Measurements from ENCODE around the gene PROM2. TPM values are rescaled to one million over a fixed set of nuclear protein-coding genes. Genes with fewer than 3 reads are reported as not detected.

PROM2 gene
- polyA plus RNA-seq, 4 donors = 26.7 to 51.8 (median 33.6) TPM

DNA sequence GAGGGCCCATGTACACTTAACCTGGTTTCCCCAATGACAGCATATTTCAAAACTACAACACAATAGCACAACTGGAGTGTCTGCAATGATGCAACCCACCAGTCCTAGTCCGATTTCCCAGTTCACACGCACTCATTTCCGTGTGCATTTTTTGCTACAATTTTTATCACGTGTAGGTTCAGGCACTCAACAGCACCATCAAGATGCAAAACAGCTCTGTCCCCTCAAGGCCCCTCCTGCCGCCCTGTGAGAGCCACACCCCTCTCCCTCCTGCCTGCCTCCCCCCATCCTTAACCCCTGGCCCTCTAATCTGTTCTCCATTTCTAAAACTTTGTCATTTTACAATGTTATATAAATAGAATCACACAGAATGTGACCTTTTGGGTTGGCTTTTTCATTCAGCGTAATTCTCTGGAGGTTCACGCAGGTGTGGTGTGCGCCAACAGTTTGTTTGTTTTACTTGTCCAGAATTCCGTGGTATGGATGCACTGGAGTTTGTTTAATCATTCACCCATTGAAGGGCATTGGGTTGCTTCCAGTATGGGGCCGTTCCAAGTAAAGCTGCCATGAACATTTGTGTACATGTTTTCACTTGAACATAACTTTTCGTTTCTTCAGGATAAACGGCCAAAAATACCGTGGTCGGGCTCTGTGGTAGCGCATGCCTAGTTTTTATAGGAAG lies 31.3 kb downstream of the PROM2 start:
- DNase-seq (ENCODE audit: low read depth in 4 of 4, low spot score in 2 of 4) = no peak

DNA sequence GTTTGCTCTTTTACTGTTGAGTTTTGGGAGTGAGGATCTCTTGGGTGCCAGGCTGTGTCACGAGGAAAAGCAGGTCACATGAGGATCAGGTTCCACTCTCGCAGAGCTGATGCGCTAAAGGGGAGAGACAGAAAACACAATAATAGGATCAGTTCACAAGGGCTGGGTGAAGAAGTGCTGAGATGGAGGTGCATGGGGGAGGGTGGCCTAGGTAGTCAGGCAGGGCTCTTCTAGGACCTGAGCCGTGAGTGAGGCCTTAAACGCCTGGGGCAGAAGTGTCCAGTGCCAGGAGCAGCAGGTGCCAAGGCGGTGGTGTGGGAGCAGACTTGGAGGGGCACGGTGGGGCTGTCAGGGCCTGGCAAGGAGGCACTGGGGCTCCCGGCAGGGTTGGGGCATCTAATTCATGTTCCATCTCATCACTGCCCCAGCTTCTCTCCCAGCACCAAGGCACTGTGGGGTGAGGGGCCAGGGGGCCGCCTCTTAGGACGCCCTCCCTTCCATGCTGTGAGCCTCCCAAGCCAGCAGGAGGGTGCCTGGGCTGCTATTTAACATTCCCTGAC lies 32.2 kb downstream of the PROM2 start:
- DNase-seq (ENCODE audit: low read depth in 4 of 4, low spot score in 2 of 4) = no peak

DNA sequence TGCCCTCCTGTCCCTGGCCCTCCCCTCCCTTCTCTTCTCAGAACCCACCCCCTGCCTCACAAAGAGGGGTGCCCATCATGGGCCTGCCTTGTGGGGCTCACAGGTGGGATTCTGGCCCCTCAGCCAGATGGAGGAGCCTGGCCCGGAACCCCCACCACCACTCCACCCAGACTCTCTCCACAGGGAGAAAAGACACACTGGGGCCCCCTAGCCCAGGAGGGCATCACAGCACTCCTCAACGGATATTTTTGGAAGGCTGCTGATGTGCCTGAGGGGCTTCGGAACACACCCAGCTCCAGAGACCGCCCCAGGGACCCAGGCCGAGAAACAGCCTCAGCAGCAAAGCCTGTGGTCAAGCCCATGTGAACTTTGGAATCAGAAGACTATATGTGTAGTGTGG lies 32.8 kb downstream of the PROM2 start:
- no peak for DNase-seq (ENCODE audit: low read depth in 4 of 4, low spot score in 2 of 4)

DNA sequence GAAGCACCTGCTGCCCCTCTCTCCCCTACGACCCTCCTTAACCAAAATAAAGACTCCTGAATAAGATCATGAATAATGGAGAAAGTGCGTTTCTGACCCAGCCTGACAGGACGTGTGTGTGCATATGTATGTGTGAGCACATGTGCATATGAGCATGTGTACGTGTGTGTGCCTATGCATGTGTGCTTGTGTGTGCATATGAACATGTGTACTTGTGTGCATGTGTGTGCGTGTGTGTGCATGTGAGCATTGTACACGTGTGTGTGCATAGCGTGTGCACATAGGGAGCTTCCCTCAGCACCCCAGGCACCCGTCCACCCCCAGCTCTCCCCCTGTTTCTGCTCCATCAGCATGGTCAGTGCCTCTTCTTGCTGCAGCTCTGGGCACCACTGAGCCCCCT lies 33.6 kb downstream of the PROM2 start:
- no peak for DNase-seq (ENCODE audit: low read depth in 4 of 4, low spot score in 2 of 4)

DNA sequence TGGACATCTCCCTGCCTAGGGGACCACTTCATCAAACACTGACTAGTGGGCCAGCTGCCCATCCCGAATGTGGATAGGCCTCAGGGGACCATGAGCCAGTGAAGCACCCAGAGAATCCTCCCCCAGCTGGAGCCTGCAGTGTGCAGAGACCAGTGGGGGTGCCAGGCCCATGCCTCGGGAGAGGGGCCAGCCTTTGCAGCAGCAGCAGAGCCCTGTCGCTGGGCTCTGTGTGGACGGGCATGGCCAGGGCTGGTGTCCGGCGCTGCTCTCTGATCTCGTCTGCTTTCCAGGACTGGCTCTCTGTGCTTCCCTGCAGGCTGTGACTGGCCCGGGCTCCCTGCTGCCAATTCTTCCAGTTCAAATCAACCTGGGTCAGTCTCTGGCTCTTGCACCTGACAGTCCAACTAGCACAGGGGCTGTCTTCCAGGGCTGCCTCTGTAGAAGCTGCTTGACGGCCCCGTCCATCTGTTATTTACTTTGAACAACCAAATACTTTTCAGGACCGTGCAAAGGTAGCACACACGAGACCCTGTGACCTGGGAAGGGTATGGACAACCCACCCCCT lies 34.3 kb downstream of the PROM2 start:
- DNase-seq (ENCODE audit: low read depth in 4 of 4, low spot score in 2 of 4) = no peak

DNA sequence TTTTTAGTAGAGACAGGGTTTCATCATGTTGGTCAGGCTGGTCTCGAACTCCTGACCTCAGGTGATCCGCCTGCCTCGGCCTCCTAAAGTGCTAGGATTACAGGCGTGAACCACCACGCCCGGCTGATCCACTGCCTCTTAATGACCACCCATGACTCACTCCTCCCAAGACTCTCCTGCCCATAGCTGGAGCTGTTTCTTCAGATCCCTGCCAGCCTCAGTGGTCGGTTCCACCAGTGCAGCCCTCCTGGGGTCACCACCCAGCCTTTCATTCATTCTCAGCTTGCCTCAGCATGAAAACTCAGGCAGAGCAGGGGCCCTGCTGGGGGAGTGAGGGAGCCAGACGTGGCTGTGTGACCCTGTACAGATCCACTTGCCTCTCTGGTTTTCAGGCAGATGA lies 35.4 kb downstream of the PROM2 start:
- DNase-seq (ENCODE audit: low read depth in 4 of 4, low spot score in 2 of 4) = no peak

DNA sequence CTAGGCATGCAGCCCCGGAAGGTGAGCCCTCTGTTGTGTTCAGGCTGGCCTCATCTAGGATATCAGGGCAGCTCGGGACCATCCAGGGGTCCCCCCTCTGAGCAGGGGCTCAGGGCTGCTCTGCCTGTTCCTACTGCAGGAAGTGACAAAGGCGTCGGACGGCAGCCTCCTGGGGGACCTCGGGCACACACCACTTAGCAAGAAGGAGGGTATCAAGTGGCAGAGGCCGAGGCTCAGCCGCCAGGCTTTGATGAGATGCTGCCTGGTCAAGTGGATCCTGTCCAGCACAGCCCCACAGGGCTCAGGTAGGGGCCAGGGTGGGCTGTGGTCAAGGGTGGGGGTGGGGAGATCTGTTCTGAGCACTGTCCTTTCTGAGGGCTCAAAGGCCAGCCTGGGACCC lies 36.0 kb downstream of the PROM2 start:
- no peak for DNase-seq (ENCODE audit: low read depth in 4 of 4, low spot score in 2 of 4)

DNA sequence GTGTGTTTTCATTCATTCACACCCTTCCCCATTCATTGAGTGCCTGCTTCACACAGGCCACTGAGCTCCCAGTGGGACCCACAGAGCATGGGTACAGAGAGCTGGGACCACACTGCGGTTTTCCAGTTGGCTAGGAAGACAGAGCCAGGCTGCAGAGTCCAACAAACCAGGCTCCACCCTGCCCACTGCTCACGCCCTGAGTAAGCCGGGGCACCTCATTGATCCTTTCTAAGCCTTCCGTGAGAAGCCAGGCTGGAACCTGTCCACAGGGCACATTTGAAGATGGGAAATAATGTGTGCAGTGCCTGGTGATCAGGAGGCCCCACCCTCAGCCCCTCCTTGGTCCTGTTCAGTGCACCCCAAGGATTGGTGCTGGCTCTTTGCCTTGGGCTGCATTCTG lies 36.4 kb downstream of the PROM2 start:
- DNase-seq (ENCODE audit: low read depth in 4 of 4, low spot score in 2 of 4) = no peak

DNA sequence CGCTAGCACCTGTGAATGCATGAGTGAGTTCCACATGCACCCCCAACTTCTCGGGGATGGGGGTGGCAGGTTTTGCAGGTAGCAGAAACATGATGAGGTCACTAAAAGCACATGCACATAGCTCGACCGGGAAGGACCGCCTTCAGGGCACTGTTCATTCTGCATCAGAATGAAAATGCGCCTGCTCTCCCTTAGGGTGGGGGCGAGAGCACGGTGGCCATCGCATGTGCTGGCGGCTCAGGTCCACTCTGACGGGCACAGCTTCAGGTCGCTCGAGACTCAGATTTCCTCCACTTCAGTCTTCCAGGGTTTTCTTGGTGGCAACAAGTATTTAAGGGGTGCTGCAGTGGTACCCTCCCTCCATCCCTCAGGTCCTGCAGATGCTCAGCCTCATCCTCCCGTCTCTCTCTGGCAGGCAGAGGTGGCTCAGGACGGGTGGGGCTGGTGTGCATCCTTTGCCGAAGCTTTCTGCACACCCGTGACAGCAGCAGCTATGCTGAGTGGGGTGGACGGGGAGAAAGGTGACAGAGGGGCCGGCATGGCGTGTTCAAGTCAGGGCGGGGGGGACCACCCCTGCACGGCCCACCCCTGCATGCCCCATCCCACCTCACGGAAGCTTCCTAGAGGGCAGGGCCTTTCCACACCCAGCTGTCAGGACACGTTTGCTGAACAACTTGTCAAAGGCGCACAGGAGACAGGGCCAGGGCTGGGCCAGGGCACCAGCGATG lies 37.7 kb downstream of the PROM2 start:
- DNase-seq (ENCODE audit: low read depth in 4 of 4, low spot score in 2 of 4) = no peak

DNA sequence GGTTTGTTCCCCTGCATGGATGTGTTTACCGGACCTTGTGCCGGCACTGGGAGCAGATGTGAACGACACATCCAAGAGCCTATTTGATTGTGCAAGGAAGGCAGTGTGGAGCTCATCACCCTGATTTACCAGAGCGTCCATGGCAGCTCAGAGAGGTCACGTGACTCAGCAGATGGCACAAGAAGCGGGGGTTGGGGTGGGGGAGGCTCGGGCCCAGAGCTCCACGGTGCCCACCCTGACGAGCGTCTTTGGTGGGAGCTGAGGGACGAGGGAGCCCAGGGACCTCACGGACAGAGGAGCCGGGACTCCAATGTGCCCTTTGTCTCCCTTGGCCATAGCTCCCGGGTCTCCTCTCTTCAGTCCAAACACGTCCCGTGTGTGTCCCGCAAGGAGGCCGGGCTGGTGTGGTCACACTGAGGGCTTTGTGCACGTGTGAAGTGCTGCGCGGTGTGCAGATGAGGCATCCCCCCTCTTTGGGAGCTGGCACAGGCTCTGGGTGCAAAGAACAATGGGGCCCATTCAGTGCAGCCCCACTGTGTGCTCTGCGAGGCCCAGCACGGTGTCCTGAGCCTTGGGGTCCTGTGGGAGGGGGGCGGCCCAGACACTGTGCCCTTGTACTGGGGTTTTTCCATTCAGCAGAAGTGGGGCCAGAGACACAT lies 38.4 kb downstream of the PROM2 start:
- no peak for DNase-seq (ENCODE audit: low read depth in 4 of 4, low spot score in 2 of 4)

DNA sequence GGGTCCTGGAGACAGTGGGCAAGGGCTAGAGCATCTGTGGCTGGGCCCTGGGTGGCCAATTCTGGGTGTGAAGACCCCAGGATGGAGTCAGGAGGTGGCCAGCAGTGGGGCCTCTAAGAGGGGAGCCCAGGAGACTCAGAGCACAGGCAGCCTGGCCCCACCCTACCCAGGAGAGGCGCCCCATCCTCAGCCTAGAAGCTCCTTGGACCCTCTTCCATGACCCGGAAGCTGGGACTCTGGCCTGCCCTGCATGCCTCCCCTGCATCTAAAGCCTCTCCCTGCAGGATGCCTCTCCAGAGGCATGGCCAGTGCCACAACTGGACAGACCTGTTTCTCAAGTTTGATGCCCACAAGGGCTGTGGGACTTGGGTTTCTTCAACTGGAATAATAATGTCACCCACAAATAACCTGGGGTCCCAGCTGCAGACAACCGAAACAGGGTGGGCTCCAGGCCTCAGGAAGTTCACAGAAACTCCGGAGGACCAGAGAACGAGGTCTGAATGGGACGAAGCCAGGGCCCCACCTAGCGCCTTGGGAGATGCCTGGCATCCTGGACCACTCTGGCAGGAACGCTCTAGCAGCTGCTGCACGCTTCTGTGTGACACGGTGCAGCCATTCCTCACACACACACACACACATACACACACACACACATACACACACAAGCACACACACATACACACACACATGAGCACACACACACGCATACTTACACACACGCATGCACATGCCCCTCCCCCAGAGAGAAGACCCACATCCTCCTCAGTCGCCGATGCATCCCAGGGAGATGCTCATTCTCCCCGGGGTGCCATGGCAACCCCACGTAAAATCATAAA lies 39.3 kb downstream of the PROM2 start:
- no peak for DNase-seq (ENCODE audit: low read depth in 4 of 4, low spot score in 2 of 4)

DNA sequence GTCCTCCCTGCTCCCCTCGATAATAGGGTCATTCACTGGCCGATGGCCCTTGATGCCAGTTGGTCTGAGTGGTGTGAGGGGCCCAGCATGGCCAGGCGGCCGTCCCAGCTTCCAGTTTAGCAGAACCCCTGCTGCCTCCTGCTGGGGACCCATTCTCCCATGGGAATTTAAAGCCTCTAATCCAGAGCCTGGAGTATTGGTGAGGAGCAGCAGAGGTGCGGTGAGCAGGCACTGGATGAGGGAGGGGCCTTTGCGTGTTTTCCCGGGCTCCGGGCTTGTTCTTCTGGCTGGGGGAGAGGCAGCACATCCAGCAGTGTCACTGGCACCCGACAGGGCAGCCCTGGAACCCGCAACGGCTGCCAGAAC lies 40.3 kb downstream of the PROM2 start:
- DNase-seq (ENCODE audit: low read depth in 4 of 4, low spot score in 2 of 4) = no peak

DNA sequence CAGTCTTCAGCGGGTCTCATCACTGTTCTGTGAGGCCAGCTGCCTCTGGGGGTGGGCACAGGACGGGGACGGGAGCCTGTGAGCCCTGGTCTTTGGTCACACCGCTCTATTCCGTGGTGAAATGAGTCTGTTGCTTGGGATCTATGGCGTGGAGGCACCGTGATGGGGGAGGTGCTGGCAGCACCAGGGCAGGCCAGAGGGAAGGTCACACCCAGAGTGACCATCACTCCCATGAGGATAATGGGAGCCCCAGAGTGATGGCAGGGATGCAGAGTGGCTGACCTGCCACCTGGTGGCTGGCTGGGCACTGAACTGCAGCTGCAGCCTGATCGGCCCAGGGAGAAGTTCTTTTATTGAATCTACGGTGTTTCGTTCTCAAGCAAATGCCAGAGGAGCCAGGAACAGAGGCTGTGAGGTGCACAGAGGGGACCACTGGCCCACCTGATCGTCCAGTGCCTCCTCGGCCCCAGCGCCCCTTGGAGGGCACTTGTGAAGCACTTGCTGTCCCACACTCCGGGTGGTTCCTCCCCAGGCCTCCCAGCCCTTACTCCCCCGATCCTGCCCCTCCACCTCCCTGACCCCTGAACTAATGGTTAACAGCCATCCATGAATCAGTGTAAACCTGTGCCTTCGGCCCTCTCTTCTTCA lies 40.8 kb downstream of the PROM2 start:
- DNase-seq (ENCODE audit: low read depth in 4 of 4, low spot score in 2 of 4) = no peak

DNA sequence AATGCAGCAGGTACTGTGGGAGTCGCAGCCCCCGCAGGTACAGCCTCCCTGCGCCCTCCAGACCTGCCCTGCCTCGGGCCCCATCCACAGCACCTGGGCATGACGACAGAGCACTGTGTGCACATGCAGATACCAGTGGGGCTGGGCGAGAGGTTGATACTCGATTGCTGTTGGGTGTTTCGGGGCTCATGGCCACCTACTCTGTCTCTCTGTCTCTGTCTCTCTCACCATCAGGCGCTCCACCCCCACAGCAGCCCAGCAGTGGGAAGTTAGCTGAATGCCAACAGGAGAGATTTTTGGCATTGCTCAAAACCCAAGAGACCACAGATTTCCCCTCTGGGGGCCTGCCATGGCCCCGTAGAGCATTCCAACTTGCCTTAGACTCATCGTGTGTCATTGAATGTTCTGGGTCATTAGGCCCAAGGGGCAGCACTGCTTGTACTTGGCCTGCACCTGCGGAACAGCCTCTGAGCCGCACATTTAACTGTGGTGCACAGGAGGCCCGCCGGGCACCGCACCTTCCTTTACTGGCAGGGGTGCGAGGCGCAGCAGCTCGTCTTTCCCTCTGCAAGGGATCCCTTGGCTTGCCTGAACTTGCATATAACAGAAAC lies 41.7 kb downstream of the PROM2 start:
- no peak for DNase-seq (ENCODE audit: low read depth in 4 of 4, low spot score in 2 of 4)

DNA sequence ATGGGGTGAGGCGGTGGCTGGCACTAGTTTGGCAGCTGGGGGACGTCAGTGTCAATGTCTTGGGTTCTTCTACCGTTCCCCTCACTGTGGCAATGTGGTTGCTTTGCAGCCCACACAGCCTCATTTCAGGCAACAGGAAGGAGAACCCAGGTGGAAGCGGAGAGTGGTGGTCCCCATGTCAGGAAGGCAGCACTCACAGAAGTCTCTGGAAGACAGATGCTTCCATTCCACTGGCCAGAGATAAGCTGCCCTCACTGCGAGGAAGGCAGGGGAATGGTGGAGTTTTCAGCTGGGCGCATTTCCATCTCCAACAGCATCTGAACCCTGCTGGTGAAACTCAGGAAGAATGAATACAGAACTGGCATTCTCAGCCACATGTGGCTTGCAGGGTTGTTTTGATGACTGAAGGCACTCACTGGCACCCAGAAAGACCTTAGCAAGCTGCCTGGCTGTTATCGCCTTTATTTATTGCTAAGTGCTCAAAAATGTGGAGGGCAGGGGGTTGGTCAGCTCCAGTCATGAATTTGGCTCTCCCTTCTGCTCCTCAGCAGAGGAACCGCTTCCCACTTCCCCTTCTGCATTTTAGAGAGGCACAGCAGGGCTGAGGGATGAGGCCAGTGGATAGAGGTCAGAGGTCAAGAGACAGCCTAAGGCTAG lies 42.3 kb downstream of the PROM2 start:
- no peak for DNase-seq (ENCODE audit: low read depth in 4 of 4, low spot score in 2 of 4)

DNA sequence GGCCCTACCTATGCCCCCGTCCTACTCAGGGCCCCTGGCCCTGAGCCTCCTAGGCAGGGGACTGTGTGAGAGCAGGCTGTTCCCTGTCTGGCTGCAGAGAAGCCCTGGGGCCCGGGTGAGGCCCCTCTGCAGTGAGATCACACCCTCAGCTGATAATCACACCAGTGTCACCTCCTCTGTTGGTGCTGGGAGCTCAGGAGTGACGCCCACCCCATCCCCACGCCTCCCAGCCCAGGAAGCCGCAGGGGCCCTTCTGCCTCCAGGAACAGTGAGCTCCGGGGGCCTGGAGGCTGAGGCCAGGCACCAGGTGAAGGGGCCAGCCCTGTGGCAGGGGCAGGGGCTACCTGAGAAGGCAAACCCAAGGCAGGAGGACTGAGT lies 42.9 kb downstream of the PROM2 start:
- DNase-seq (ENCODE audit: low read depth in 4 of 4, low spot score in 2 of 4) = no peak

DNA sequence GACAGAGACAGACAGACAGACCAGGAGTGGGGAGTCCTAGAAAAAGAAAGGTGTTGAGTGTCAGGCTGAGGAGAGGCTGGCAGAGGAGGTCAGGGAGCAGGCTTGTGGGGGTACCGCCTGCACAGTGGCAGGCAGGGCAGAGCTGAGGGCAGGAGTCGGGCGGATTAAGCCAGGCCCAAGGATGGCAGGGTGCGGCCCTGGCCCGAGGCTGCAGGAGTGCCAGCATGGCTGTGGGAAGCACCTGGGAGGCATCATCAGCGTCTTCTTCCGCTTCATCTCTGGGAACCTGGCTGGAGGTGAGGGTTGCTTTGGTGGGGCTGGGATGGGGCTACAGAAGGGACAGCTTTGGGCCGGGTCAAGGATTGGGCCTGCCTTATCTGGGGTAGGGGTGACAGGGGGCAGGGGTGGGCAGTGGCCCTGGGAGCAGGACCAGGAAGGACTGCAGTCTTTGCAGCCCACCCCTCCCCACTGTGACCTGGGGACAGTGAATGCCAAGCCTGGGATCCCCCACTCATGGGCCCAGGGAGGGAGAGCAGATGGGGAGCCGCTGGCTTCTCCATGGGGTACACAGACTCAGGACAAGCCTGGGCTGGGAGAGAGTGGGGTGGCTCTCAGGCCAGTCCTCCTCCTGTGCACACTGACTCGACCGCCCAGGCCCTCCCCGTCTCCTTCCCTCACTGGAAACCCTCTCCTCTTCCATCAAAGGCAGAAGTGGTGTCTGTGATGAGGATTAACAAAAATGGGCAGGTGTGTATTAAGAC lies 43.6 kb downstream of the PROM2 start:
- DNase-seq (ENCODE audit: low read depth in 4 of 4, low spot score in 2 of 4) = no peak

DNA sequence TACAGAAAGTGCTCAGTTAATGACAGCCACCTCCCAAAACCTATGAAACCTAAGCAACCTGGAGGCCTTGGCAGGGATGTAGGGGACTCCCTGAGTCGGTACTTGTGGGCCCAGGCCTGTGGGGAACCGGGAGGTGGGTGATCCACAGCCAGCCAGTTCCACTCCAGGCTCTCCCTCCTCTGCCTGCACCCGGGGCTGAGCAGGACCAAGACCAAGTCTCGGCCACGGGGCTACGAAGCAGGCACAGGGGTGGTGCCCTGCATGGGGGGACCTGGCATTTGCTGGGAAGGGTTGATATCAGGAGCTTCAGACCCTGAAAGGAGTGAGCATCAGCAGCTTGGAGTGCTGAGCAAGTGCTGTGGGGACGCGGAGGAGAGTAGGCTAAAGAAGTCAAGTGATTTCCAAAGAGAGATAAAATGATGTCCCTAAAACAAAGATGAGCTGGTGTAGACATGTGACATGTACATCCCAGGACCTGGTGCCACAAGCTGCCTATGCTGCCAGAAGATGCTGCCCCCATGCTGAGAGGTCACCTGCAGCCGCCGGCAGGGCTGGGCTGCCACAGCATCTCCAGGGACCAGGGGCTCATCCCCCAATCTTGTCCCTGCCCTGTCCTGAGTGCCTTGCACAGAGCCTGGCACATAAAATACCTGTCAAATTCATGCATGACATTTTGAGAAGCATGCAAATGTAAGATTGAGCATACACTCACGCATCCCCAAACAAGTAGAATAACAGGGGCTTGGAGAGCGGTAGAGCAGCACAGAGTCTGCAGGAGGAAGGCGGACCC lies 44.4 kb downstream of the PROM2 start:
- DNase-seq (ENCODE audit: low read depth in 4 of 4, low spot score in 2 of 4) = no peak
